ENCODE data around the gene ITPRIP. TPM values are rescaled to one million over a fixed set of nuclear protein-coding genes. Genes with fewer than 3 reads are reported as not detected.

The ITPRIP gene
- total RNA-seq, 1 experiment from 2014 or later, result 24.8 TPM

- intact Hi-C loops (cut with micrococcal nuclease; ENCODE audit: unreplicated experiment), result no loop called here
- Histone ChIP-seq H3K9me3 (ENCODE audit: low read depth, low read length, poor library complexity, severe bottlenecking) (no peaks in the 10 kb centered on the region), H3K36me3 (ENCODE audit: insufficient read depth, low read length, poor library complexity, severe bottlenecking) (no peaks in the 10 kb centered on the region), H3K27ac (ENCODE audit: low read depth, low read length, poor library complexity, severe bottlenecking) (peak overlapping the region; percentile 48), H3K4me1 (ENCODE audit: insufficient read depth, low read length, poor library complexity, severe bottlenecking) (peaks cover 59% of the 10 kb centered on the region), H3K4me3 (ENCODE audit: low read depth, low read length, poor library complexity, severe bottlenecking) (no peak overlapping the region), H3K27me3 (replicated peaks; ENCODE audit: insufficient read depth, low read depth, low read length, poor library complexity) (no peaks in the 10 kb centered on the region)
- ChIA-PET CTCF (no interaction called here), POLR2A (ENCODE audit: low non-redundant PET) (no interaction called here)
- no TSS peak for BruUV-seq (replicated peaks)
- DNase-seq (ENCODE audit: low spot score), result no peak
- no peak for TF ChIP-seq CTCF (conservative IDR thresholded peaks at IDR 0.05; ENCODE audit: low read depth, low read length)
- no peak for TF ChIP-seq EZH2 (IDR thresholded peaks at IDR 0.05; ENCODE audit: borderline replicate concordance, low read depth, low read length, poor library complexity, severe bottlenecking)
Measured at GRCh38 chr10:104323760-104324201, 14.5 kb downstream of the ITPRIP start.

- POLR2A ChIA-PET (ENCODE audit: low non-redundant PET), result no interaction called here
- Histone ChIP-seq H3K27me3 (replicated peaks; ENCODE audit: insufficient read depth, low read depth, low read length, poor library complexity) (no peaks in the 10 kb centered on the region), H3K9me3 (ENCODE audit: low read depth, low read length, poor library complexity, severe bottlenecking) (no peaks in the 10 kb centered on the region), H3K36me3 (ENCODE audit: insufficient read depth, low read length, poor library complexity, severe bottlenecking) (no peaks in the 10 kb centered on the region), H3K4me3 (ENCODE audit: low read depth, low read length, poor library complexity, severe bottlenecking) (no peak overlapping the region), H3K27ac (ENCODE audit: low read depth, low read length, poor library complexity, severe bottlenecking) (peak overlapping the region; percentile 48), H3K4me1 (ENCODE audit: insufficient read depth, low read length, poor library complexity, severe bottlenecking) (peaks cover 52% of the 10 kb centered on the region)
- intact Hi-C loops (cut with micrococcal nuclease; ENCODE audit: unreplicated experiment), result no loop called here
- BruUV-seq (replicated peaks), result no TSS peak
- TF ChIP-seq EZH2 (IDR thresholded peaks at IDR 0.05; ENCODE audit: borderline replicate concordance, low read depth, low read length, poor library complexity, severe bottlenecking) (no peak), CTCF (conservative IDR thresholded peaks at IDR 0.05; ENCODE audit: low read depth, low read length) (no peak)
- CTCF ChIA-PET, result no interaction called here
- no peak for DNase-seq (ENCODE audit: low spot score)
Measured at GRCh38 chr10:104323085-104323484, 15.2 kb downstream of the ITPRIP start.

GRCh38 chr10:104322416-104322782 is 15.9 kb downstream of the ITPRIP start:
- no TSS peak for BruUV-seq (replicated peaks)
- H3K27me3 ChIP-seq (replicated peaks; ENCODE audit: insufficient read depth, low read depth, low read length, poor library complexity), result no peaks in the 10 kb centered on the region
- H3K4me1 ChIP-seq (ENCODE audit: insufficient read depth, low read length, poor library complexity, severe bottlenecking), result peaks cover 52% of the 10 kb centered on the region
- DNase-seq (ENCODE audit: low spot score), result no peak
- intact Hi-C loops (cut with micrococcal nuclease; ENCODE audit: unreplicated experiment), result no loop called here
- peak overlapping the region; percentile 48 for H3K27ac ChIP-seq (ENCODE audit: low read depth, low read length, poor library complexity, severe bottlenecking)
- no peaks in the 10 kb centered on the region for H3K36me3 ChIP-seq (ENCODE audit: insufficient read depth, low read length, poor library complexity, severe bottlenecking)
- no peak overlapping the region for H3K4me3 ChIP-seq (ENCODE audit: low read depth, low read length, poor library complexity, severe bottlenecking)
- TF ChIP-seq EZH2 (IDR thresholded peaks at IDR 0.05; ENCODE audit: borderline replicate concordance, low read depth, low read length, poor library complexity, severe bottlenecking), result no peak
- no peak for TF ChIP-seq CTCF (conservative IDR thresholded peaks at IDR 0.05; ENCODE audit: low read depth, low read length)
- ChIA-PET POLR2A (ENCODE audit: low non-redundant PET) (no interaction called here), CTCF (no interaction called here)
- H3K9me3 ChIP-seq (ENCODE audit: low read depth, low read length, poor library complexity, severe bottlenecking), result no peaks in the 10 kb centered on the region
